Psoas muscle (tissue), 8 donors: Measurements from ENCODE around the gene MEF2C. TPM values are rescaled to one million over a fixed set of nuclear protein-coding genes. Genes with fewer than 3 reads are reported as not detected.

Source experiments
- ATAC-seq, 4 donors: fragments of 200-7000 bp; cut with Tn5 transposase; one replicate each; pipeline ENCODE4 v1.9.1; 2020; ENCODE audit warnings: moderate library complexity in 3 of 4, mild to moderate bottlenecking in 2 of 4
- DNase-seq, 2 donors: peaks; one replicate each; pipeline ENCODE4 v3.0.0-alpha.2; 2020
- H3K27ac ChIP-seq: fragments of 200-600 bp; one replicate; pipeline ENCODE4 v1.8.0; 2022
- H3K27me3 ChIP-seq, 3 donors: fragments of 200-600 bp in 1 of 3; one replicate each; pipeline versions ENCODE4 v1.6.1 to v1.8.0; 2013 to 2022; ENCODE audit warnings: low read length in 2 of 3, mild to moderate bottlenecking in 2 of 3, moderate library complexity in 1 of 3; ENCODE audit not compliant: insufficient read depth in 3 of 3
- H3K36me3 ChIP-seq, 2 donors: fragments of 200-600 bp in 1 of 2; one replicate each; pipeline versions ENCODE4 v1.6.1 to v1.8.0; 2013 to 2022; ENCODE audit warnings: low read depth in 1 of 2, mild to moderate bottlenecking in 1 of 2, moderate library complexity in 1 of 2; ENCODE audit not compliant: insufficient read depth in 1 of 2
- H3K4me1 ChIP-seq: fragments of 200-600 bp; one replicate; pipeline ENCODE4 v1.8.0; 2022
- H3K4me3 ChIP-seq: fragments of 200-600 bp; one replicate; pipeline ENCODE4 v1.8.0; 2022; ENCODE audit warnings: mild to moderate bottlenecking
- H3K9me3 ChIP-seq: fragments of 200-600 bp; one replicate; pipeline ENCODE4 v1.8.0; 2022
- CTCF ChIP-seq: fragments of 200-600 bp; IDR thresholded peaks from one replicate; pipeline ENCODE4 v1.8.0; 2022; ENCODE audit warnings: antibody characterized with exemption
- WGBS, 3 donors: extraction: QIAGEN DNeasy Blood & Tissue Kit; methylation state at CpG; one replicate each; pipeline versions ENCODE4 v1.1.6 to v1.1.7; 2013; 5-methylcytosine and 5-hydroxymethylcytosine counted together
- intact Hi-C, 2 donors: fragments of 100-400 bp; cut with DNase I; formaldehyde crosslinking; loops; one replicate each; pipeline versions ENCODE4 v1.11.0 to v1.14.2; 2022
- polyA plus RNA-seq, 3 donors: library from polyadenylated mRNA; stranded (reverse); fragments of 200-250 nt; gene quantifications; one replicate each; pipeline ENCODE4 v1.2.3, GENCODE V29; 2013
- total RNA-seq, 4 donors: library from RNA; stranded (reverse); fragmentation: NEBNext Ultra II Directional in 2 of 4; extraction: Animal tissue kit (Norgen Biotek cat#: 25700) in 2 of 4; gene quantifications; one replicate each; pipeline versions ENCODE4 v1.2.1 to v1.2.4, GENCODE V29; 2021 to 2023
- donor health status: healthy with polysubstance abuse.
- donor health status: DM: no; HTN: no; CAD: no; lungs with moderate emphysema.
- donor health status: Bipolar disorder and iron deficiency.
- donor health status: healthy.
- donor health status: DM: yes; HTN: yes; CAD: no.
- donor health status: DM: no; HTN: no; CAD: no.
- donor health status: DM: no; HTN: no; CAD: no.
- donor health status: DM: yes; HTN: yes; CAD: no.

The MEF2C gene
- total and polyA plus RNA-seq, 7 donors, result 9.3 to 530 (median 148) TPM

- Histone ChIP-seq H3K9me3 (no peaks in the 10 kb centered on the region), H3K4me3 (no peak overlapping the region), H3K4me1 (peaks cover 14% of the 10 kb centered on the region), H3K27me3 (peaks cover 5 to 100% (median 50%) of the 10 kb centered on the region in 3 donors), H3K36me3 (no peaks in the 10 kb centered on the region), H3K27ac (no peak overlapping the region)
- WGBS, 3 donors, result 68 to 76% (median 70%) methylated on average over 1 of the region's 1 CpG
- no peak for ATAC-seq
- TF ChIP-seq CTCF, result no peak
- DNase-seq, result no peak
- intact Hi-C loops, result loop anchor here in 1 of 2 donors (10.0 kb wide), 1 partner anchor 526 kb away; no protein-coding TSS in a partner anchor
Measured at GRCh38 chr5:88670461-88670860, 212.5 kb downstream of the MEF2C start.

GRCh38 chr5:88669371-88670050 is 213.5 kb downstream of the MEF2C start:
- ATAC-seq, result no peak
- H3K4me3 ChIP-seq, result no peak overlapping the region
- peaks cover 4% of the 10 kb centered on the region for H3K4me1 ChIP-seq
- no peak for TF ChIP-seq CTCF
- WGBS, 3 donors, result 53 to 64% (median 58%) methylated on average over 3 of the region's 3 CpGs
- H3K9me3 ChIP-seq, result no peaks in the 10 kb centered on the region
- peaks cover 5 to 100% (median 41%) of the 10 kb centered on the region in 3 donors for H3K27me3 ChIP-seq
- H3K27ac ChIP-seq, result no peak overlapping the region
- no peak for DNase-seq
- intact Hi-C loops, result loop anchor here in 1 of 2 donors (10.0 kb wide), 1 partner anchor 525 kb away; no protein-coding TSS in a partner anchor
- no peaks in the 10 kb centered on the region for H3K36me3 ChIP-seq

- intact Hi-C loops, result no loop called here
- no peak for DNase-seq
- Histone ChIP-seq H3K36me3 (no peaks in the 10 kb centered on the region), H3K9me3 (no peaks in the 10 kb centered on the region), H3K4me3 (no peak overlapping the region), H3K27me3 (peaks cover 10 to 100% (median 30%) of the 10 kb centered on the region in 3 donors), H3K4me1 (no peaks in the 10 kb centered on the region), H3K27ac (no peak overlapping the region)
- WGBS, 3 donors, result 8 to 12% (median 11%) methylated on average over 23 of the region's 23 CpGs
- no peak for ATAC-seq
- no peak for TF ChIP-seq CTCF
Measured at GRCh38 chr5:88667496-88668201, 215.3 kb downstream of the MEF2C start.
